Esophagus muscularis mucosa (tissue), 4 donors: ENCODE data around the gene CTIF. TPM values are rescaled to one million over a fixed set of nuclear protein-coding genes. Genes with fewer than 3 reads are reported as not detected.

Experiments
- DNase-seq: peaks from one replicate; pipeline ENCODE4 v3.0.0-alpha.2; 2017; ENCODE audit errors: extremely low spot score
- H3K27ac ChIP-seq, 4 donors: fragments of 200-600 bp; sonication (generic); replicated peaks in 1 of 4; 1 replicate in 3 of 4; 2 replicates in 1 of 4; pipeline ENCODE4 v1.5.1; 2016 to 2019; ENCODE audit warnings: mild to moderate bottlenecking in 1 of 4
- H3K27me3 ChIP-seq, 4 donors: fragments of 200-600 bp; sonication (generic); one replicate each; pipeline versions ENCODE4 v1.5.1 to v1.6.0; 2016 to 2019
- H3K36me3 ChIP-seq, 4 donors: fragments of 200-600 bp; sonication (generic); one replicate each; pipeline ENCODE4 v1.5.1; 2016 to 2019
- H3K4me1 ChIP-seq, 4 donors: fragments of 200-600 bp; sonication (generic); one replicate each; pipeline ENCODE4 v1.5.1; 2016 to 2019
- H3K4me3 ChIP-seq, 4 donors: fragments of 200-600 bp; sonication (generic); 1 replicate in 2 of 4; 2 replicates in 2 of 4; pipeline ENCODE4 v1.5.1; 2016 to 2019; ENCODE audit warnings: mild to moderate bottlenecking in 4 of 4, moderate library complexity in 1 of 4
- H3K9me3 ChIP-seq, 4 donors: fragments of 200-600 bp; sonication (generic); 1 replicate in 3 of 4; 2 replicates in 1 of 4; pipeline ENCODE4 v1.5.1; 2016 to 2019
- EP300 ChIP-seq: sonication (generic); formaldehyde crosslinking; IDR thresholded peaks from one replicate; pipeline ENCODE4 v1.6.1; 2017; ENCODE audit warnings: antibody characterized with exemption
- POLR2A ChIP-seq: fragments of 450-650 bp; IDR thresholded peaks from one replicate; pipeline ENCODE4 v1.6.1; 2017; ENCODE audit warnings: antibody characterized with exemption, moderate library complexity, mild to moderate bottlenecking, low read depth
- POLR2AphosphoS5 ChIP-seq, 2 donors: sonication (generic); formaldehyde crosslinking; IDR thresholded peaks; one replicate each; pipeline ENCODE4 v1.6.1; 2017; ENCODE audit warnings: antibody characterized with exemption in 2 of 2
- WGBS: methylation state at CpG from one replicate; pipeline ENCODE4 v1.1.5; 2018; 5-methylcytosine and 5-hydroxymethylcytosine counted together
- intact Hi-C: fragments of 100-400 bp; cut with DNase I; formaldehyde crosslinking; loops from one replicate; pipeline ENCODE4 v1.15.1; 2023
- total RNA-seq, 4 donors: library from RNA; depleted of rRNA; stranded (reverse); fragments of >200 nt; gene quantifications; one replicate each; pipeline versions ENCODE4 v1.1.0 to v1.2.1, GENCODE V29; 2016
- TF ChIP-seq, protein P1 (sequence below), 3 experiments: fragments of 200-600 bp in 2 of 3; fragments of 450-650 bp in 1 of 3; sonication (generic) in 2 of 3; IDR thresholded peaks; one replicate each; pipeline ENCODE4 v1.5.1; 2017 to 2019; ENCODE audit warnings: antibody characterized with exemption in 3 of 3, mild to moderate bottlenecking in 2 of 3, moderate library complexity in 1 of 3

CTIF gene
- total RNA-seq, 4 donors from 2014 or later, result 63.1 to 137 (median 87.7) TPM

DNA sequence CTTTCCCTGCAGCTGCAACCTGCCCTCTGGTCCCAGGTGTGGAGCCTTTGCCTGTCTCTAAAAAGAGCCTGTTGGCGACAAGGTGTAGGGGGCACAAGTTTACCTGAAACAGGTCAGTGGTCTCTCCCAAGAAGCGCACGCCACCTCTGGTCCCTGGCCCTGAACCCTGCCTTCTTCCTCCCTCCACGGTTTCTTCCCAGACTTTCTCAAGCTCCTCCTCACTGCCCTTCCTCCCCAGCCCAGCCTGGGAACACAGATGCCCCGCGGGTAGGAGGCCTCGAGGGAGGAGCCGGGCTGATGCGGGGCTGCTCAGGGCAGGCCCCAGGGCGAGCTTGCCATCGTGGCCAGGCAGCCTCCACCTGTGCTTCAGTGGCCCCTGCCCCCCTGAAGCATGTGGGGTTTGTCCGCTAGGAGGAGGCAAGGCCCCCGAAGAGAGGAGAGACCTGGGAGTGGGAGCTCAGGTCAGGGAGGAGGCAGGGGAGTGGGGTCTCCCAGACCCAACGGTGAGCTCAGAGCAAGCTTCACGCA, 322.4 kb downstream of the CTIF start:
- no peak overlapping the region for H3K27ac ChIP-seq
- intact Hi-C loops, result no loop called here
- H3K9me3 ChIP-seq, result peaks cover 0 to 5% (median 0%) of the 10 kb centered on the region in 4 donors
- H3K27me3 ChIP-seq, result no peaks in the 10 kb centered on the region
- DNase-seq, result no peak
- TF ChIP-seq POLR2A (no peak), EP300 (no peak), POLR2AphosphoS5 (IDR thresholded peaks at IDR 0.05) (no peak)
- TF ChIP-seq, protein P1, sequence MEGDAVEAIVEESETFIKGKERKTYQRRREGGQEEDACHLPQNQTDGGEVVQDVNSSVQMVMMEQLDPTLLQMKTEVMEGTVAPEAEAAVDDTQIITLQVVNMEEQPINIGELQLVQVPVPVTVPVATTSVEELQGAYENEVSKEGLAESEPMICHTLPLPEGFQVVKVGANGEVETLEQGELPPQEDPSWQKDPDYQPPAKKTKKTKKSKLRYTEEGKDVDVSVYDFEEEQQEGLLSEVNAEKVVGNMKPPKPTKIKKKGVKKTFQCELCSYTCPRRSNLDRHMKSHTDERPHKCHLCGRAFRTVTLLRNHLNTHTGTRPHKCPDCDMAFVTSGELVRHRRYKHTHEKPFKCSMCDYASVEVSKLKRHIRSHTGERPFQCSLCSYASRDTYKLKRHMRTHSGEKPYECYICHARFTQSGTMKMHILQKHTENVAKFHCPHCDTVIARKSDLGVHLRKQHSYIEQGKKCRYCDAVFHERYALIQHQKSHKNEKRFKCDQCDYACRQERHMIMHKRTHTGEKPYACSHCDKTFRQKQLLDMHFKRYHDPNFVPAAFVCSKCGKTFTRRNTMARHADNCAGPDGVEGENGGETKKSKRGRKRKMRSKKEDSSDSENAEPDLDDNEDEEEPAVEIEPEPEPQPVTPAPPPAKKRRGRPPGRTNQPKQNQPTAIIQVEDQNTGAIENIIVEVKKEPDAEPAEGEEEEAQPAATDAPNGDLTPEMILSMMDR (IDR thresholded peaks at IDR 0.05), result no peak
- H3K4me3 ChIP-seq, result no peak overlapping the region
- H3K36me3 ChIP-seq, result peaks cover 22 to 58% (median 40%) of the 10 kb centered on the region in 4 donors
- peaks cover 0 to 10% (median 2%) of the 10 kb centered on the region in 4 donors for H3K4me1 ChIP-seq
- 84% methylated on average over 8 of the region's 15 CpGs for WGBS

DNA sequence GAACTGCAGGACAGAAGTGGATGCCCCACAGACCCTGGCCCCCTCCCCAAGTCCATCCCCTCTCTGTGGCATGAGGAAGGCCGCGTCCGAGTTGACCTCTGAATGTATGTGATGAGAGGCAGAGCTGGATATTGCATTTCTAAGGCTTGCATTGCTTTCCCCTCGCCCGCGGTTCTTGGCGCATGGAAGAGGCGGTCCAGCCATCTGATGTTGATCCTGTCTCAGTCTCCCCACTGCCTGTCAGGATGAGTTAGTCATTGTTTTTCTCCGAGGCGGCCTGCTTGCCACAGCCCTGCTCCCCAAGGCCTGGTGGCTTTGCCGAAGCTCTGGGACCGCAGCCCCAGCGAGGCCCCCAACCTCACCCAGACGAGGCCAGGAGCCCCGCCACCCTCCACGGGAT, 323.3 kb downstream of the CTIF start:
- peaks cover 3 to 15% (median 7%) of the 10 kb centered on the region in 4 donors for H3K4me1 ChIP-seq
- intact Hi-C loops, result no loop called here
- TF ChIP-seq EP300 (no peak), POLR2AphosphoS5 (IDR thresholded peaks at IDR 0.05) (no peak), POLR2A (no peak)
- TF ChIP-seq, protein P1 (IDR thresholded peaks at IDR 0.05), result no peak
- peaks cover 22 to 49% (median 39%) of the 10 kb centered on the region in 4 donors for H3K36me3 ChIP-seq
- no peak overlapping the region for H3K4me3 ChIP-seq
- no peak for DNase-seq
- peak overlapping the region in 1 of 4 donors; percentile 3 for H3K27ac ChIP-seq
- WGBS, result 94% methylated on average over 15 of the region's 16 CpGs
- H3K27me3 ChIP-seq, result no peaks in the 10 kb centered on the region
- H3K9me3 ChIP-seq, result peaks cover 0 to 6% (median 0%) of the 10 kb centered on the region in 4 donors

DNA sequence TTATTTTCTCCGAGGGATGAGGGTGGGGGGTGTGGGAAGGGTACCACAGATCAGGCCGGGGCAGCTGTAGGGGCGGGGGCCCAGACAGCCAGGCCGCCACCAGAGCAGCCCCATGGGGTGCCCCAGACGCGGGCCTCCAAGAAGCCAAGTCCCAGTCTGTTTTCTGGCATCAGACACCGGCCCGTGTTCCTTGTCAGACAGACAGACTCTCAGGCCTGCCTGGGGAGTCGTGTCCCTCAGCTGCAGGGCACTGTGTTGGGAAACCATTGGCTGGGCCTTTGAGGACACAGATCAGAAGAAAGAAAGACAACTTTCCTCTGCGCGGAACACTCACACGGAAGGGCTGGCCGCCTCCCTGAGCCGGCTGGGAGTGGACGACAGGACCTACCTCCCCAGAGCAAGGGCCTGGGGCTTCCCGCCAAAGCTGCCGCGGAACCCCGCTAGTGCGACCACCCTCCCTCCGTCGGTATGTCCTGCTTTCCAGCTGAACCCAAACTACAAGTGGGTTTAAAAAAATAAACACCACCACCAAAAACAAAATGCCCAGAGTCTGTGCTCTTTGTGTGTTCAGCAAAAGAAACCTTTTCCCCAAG, 323.9 kb downstream of the CTIF start:
- DNase-seq, result no peak
- 85% methylated on average over 12 of the region's 22 CpGs for WGBS
- Histone ChIP-seq H3K4me1 (peaks cover 3 to 15% (median 7%) of the 10 kb centered on the region in 4 donors), H3K27ac (no peak overlapping the region), H3K27me3 (no peaks in the 10 kb centered on the region), H3K4me3 (no peak overlapping the region), H3K9me3 (peaks cover 0 to 6% (median 0%) of the 10 kb centered on the region in 4 donors), H3K36me3 (peaks cover 22 to 42% (median 33%) of the 10 kb centered on the region in 4 donors)
- intact Hi-C loops, result no loop called here
- TF ChIP-seq EP300 (no peak), POLR2AphosphoS5 (IDR thresholded peaks at IDR 0.05) (no peak), POLR2A (no peak)
- TF ChIP-seq, protein P1 (IDR thresholded peaks at IDR 0.05), result no peak

DNA sequence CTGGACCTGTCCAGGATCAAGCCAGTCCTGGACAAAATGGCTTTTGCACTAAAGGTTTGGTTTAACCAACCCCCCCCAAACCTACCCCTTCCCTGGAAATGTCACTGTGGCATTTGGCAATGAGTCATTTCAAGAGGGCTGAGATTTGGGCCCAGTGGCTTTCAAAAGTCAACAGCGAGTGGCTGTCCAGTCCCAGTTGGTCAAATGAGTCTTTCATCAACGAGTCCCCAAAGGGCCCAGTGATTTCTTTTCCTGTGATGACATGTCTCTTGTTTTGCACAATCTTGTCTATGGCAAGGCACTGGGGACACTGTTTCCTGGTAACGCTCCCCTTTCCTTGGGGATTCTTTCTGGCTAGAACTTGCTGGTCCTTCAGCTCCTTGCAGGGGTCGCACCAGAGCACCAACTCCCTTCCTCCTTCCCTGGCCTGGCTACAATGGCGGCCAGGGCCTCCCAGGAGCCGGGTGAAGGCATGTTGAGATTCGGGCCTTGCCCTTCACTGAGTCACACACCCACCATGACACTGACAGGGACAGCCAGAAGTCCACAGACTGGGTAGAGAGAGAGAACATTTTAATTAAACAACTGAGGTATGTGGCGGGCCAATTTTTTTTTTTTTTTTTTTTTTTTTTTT, 324.7 kb downstream of the CTIF start:
- WGBS, result 94% methylated on average over 8 of the region's 8 CpGs
- Histone ChIP-seq H3K4me3 (no peak overlapping the region), H3K36me3 (peaks cover 19 to 37% (median 28%) of the 10 kb centered on the region in 4 donors), H3K4me1 (peaks cover 3 to 15% (median 7%) of the 10 kb centered on the region in 4 donors), H3K27ac (no peak overlapping the region), H3K27me3 (no peaks in the 10 kb centered on the region), H3K9me3 (peaks cover 0 to 6% (median 0%) of the 10 kb centered on the region in 4 donors)
- no peak for TF ChIP-seq EP300
- TF ChIP-seq POLR2AphosphoS5 (IDR thresholded peaks at IDR 0.05), result peak in 1 of 2 donors; percentile 24
- TF ChIP-seq, protein P1 (IDR thresholded peaks at IDR 0.05), result no peak
- no peak for TF ChIP-seq POLR2A
- intact Hi-C loops, result no loop called here
- no peak for DNase-seq
